ENCODE results near the gene TACC2.

- TF ChIP-seq CTCF (IDR thresholded peaks at IDR 0.05; ENCODE audit: insufficient read depth, low read depth, low read length) (no peak), EZH2 (IDR thresholded peaks at IDR 0.05; ENCODE audit: insufficient read depth, low read length) (no peak)
Observed at GRCh38 chr10:121983852-121984251, 5.1 kb upstream of the TACC2 start.

Measured in astrocyte (in vitro differentiated cells and primary cell).